ENCODE results near the gene SIRPD. TPM values are rescaled to one million over a fixed set of nuclear protein-coding genes. Genes with fewer than 3 reads are reported as not detected.
"Not testable (repeated sequence)": the region's sequence is repeated elsewhere in the genome, so short reads cannot be mapped to it uniquely, and the experiment has no call there.

The SIRPD gene
- total and polyA plus RNA-seq, 5 donors from 2014 or later = 0.10 to 0.16 TPM; not detected in 3

GRCh38 chr20:1577313-1577712 is 19.8 kb upstream of the SIRPD start:
- not testable (repeated sequence) for H3K4me3 ChIP-seq (ENCODE audit: low read depth, low read length); H3K4me1 Mint-ChIP-seq; DNase-seq; H3K27ac ChIP-seq (ENCODE audit: insufficient read depth, low read length, poor library complexity, severe bottlenecking); ATAC-seq (ENCODE audit: low read depth in 2 of 2); H3K9me3 Mint-ChIP-seq; H3K4me1 ChIP-seq (ENCODE audit: control insufficient read depth, insufficient read depth, low read length, poor library complexity, severe bottlenecking); H3K27me3 ChIP-seq (ENCODE audit: control insufficient read depth, insufficient read depth, low read length); H3K27me3 Mint-ChIP-seq; H3K4me3 Mint-ChIP-seq; H3K27ac Mint-ChIP-seq; H3K36me3 ChIP-seq (ENCODE audit: control insufficient read depth, insufficient read depth, low read length); H3K9me3 ChIP-seq (ENCODE audit: control insufficient read depth in 2 of 2, low read length in 2 of 2); H3K36me3 Mint-ChIP-seq

- no peak for ATAC-seq (ENCODE audit: low read depth in 2 of 2)
- no peaks in the 10 kb centered on the region for H3K27me3 Mint-ChIP-seq
- no peaks in the 10 kb centered on the region for H3K36me3 ChIP-seq (ENCODE audit: control insufficient read depth, insufficient read depth, low read length)
- no peaks in the 10 kb centered on the region for H3K9me3 Mint-ChIP-seq
- no peak overlapping the region for H3K4me3 ChIP-seq (ENCODE audit: low read depth, low read length)
- H3K27me3 ChIP-seq (ENCODE audit: control insufficient read depth, insufficient read depth, low read length) = no peaks in the 10 kb centered on the region
- H3K4me1 ChIP-seq (ENCODE audit: control insufficient read depth, insufficient read depth, low read length, poor library complexity, severe bottlenecking) = no peaks in the 10 kb centered on the region
- no peaks in the 10 kb centered on the region for H3K9me3 ChIP-seq (ENCODE audit: control insufficient read depth in 2 of 2, low read length in 2 of 2)
- H3K27ac Mint-ChIP-seq = no peak overlapping the region
- H3K36me3 Mint-ChIP-seq = no peaks in the 10 kb centered on the region
- H3K27ac ChIP-seq (ENCODE audit: insufficient read depth, low read length, poor library complexity, severe bottlenecking) = no peak overlapping the region
- H3K4me1 Mint-ChIP-seq = peaks cover 0 to 5% (median 0%) of the 10 kb centered on the region in 4 donors
- DNase-seq = no peak
- H3K4me3 Mint-ChIP-seq = no peak overlapping the region
These were observed 19.1 kb upstream of the SIRPD start for GRCh38 chr20:1576641-1577040.

DNA sequence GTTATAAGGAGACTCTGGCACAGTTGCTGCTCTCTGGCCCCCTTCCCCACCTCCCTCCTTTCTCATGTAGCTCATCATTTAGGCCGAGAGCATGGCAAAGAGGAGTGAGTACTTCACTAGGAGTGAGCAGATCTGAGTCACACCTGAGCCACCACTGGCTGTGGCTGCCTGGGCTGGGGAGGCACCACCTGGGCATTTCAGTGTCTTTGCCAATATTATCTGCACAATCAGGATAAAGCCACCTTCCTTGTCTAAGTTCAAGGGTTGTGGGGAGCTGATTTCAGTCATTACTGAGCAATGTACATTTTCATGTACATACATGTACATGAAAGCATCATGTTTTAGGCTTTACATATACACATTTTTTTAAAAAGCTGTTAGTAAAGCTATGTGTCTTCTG is 18.5 kb upstream of the SIRPD start:
- not testable (repeated sequence) for H3K27ac ChIP-seq (ENCODE audit: insufficient read depth, low read length, poor library complexity, severe bottlenecking); H3K4me1 ChIP-seq (ENCODE audit: control insufficient read depth, insufficient read depth, low read length, poor library complexity, severe bottlenecking); H3K9me3 ChIP-seq (ENCODE audit: control insufficient read depth in 2 of 2, low read length in 2 of 2); H3K27me3 Mint-ChIP-seq; H3K4me3 Mint-ChIP-seq; DNase-seq; H3K27ac Mint-ChIP-seq; H3K36me3 ChIP-seq (ENCODE audit: control insufficient read depth, insufficient read depth, low read length); H3K9me3 Mint-ChIP-seq; H3K36me3 Mint-ChIP-seq; H3K4me1 Mint-ChIP-seq; H3K27me3 ChIP-seq (ENCODE audit: control insufficient read depth, insufficient read depth, low read length); H3K4me3 ChIP-seq (ENCODE audit: low read depth, low read length); ATAC-seq (ENCODE audit: low read depth in 2 of 2)

DNA sequence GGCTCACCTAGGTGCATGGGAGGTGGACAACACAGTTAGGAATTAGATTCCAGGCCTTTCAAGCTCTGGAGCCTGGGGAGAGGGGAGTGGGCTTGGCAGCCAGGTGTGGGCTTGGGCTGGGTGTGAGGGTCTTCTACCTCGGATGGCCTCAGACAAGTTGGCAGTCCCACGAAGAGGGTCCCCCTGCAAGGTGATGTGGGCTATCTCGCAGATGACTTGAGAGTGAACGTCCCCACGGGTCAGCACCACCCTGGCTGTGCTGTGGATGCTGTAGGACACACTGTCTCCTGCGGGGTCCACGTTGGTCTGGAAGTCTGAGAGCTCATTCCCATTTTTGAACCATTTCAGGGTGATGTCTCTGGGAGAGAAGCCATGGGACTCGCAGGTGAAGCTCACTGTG is 14.1 kb upstream of the SIRPD start:
- not testable (repeated sequence) for H3K4me3 ChIP-seq (ENCODE audit: low read depth, low read length); ATAC-seq (ENCODE audit: low read depth in 2 of 2); H3K9me3 ChIP-seq (ENCODE audit: control insufficient read depth in 2 of 2, low read length in 2 of 2); H3K4me1 ChIP-seq (ENCODE audit: control insufficient read depth, insufficient read depth, low read length, poor library complexity, severe bottlenecking); H3K9me3 Mint-ChIP-seq; H3K27me3 Mint-ChIP-seq; H3K27ac Mint-ChIP-seq; H3K27ac ChIP-seq (ENCODE audit: insufficient read depth, low read length, poor library complexity, severe bottlenecking); H3K27me3 ChIP-seq (ENCODE audit: control insufficient read depth, insufficient read depth, low read length); H3K4me1 Mint-ChIP-seq; H3K36me3 ChIP-seq (ENCODE audit: control insufficient read depth, insufficient read depth, low read length); H3K4me3 Mint-ChIP-seq; DNase-seq
- H3K36me3 Mint-ChIP-seq = peaks cover 31% of the 10 kb centered on the region

GRCh38 chr20:1569415-1569881 is 11.9 kb upstream of the SIRPD start:
- no peaks in the 10 kb centered on the region for H3K9me3 Mint-ChIP-seq
- no peak overlapping the region for H3K4me3 Mint-ChIP-seq
- H3K27ac Mint-ChIP-seq = no peak overlapping the region
- no peaks in the 10 kb centered on the region for H3K36me3 ChIP-seq (ENCODE audit: control insufficient read depth, insufficient read depth, low read length)
- peaks cover 47% of the 10 kb centered on the region for H3K36me3 Mint-ChIP-seq
- no peaks in the 10 kb centered on the region for H3K27me3 ChIP-seq (ENCODE audit: control insufficient read depth, insufficient read depth, low read length)
- H3K9me3 ChIP-seq (ENCODE audit: control insufficient read depth in 2 of 2, low read length in 2 of 2) = no peaks in the 10 kb centered on the region
- no peaks in the 10 kb centered on the region for H3K4me1 Mint-ChIP-seq
- H3K4me1 ChIP-seq (ENCODE audit: control insufficient read depth, insufficient read depth, low read length, poor library complexity, severe bottlenecking) = no peaks in the 10 kb centered on the region
- no peak overlapping the region for H3K4me3 ChIP-seq (ENCODE audit: low read depth, low read length)
- H3K27ac ChIP-seq (ENCODE audit: insufficient read depth, low read length, poor library complexity, severe bottlenecking) = no peak overlapping the region
- ATAC-seq (ENCODE audit: low read depth in 2 of 2) = no peak
- H3K27me3 Mint-ChIP-seq = no peaks in the 10 kb centered on the region
- no peak for DNase-seq

GRCh38 chr20:1568163-1568490 is 10.6 kb upstream of the SIRPD start:
- Mint-ChIP-seq H3K27ac (no peak overlapping the region), H3K36me3 (peaks cover 58% of the 10 kb centered on the region)

GRCh38 chr20:1567392-1568162 is 10.1 kb upstream of the SIRPD start:
- Histone ChIP-seq H3K9me3 (ENCODE audit: control insufficient read depth in 2 of 2, low read length in 2 of 2) (no peaks in the 10 kb centered on the region), H3K36me3 (ENCODE audit: control insufficient read depth, insufficient read depth, low read length) (no peaks in the 10 kb centered on the region), H3K27ac (ENCODE audit: insufficient read depth, low read length, poor library complexity, severe bottlenecking) (no peak overlapping the region), H3K27me3 (ENCODE audit: control insufficient read depth, insufficient read depth, low read length) (no peaks in the 10 kb centered on the region), H3K4me3 (ENCODE audit: low read depth, low read length) (no peak overlapping the region), H3K4me1 (ENCODE audit: control insufficient read depth, insufficient read depth, low read length, poor library complexity, severe bottlenecking) (no peaks in the 10 kb centered on the region)
- Mint-ChIP-seq H3K27ac (peak overlapping the region in 1 of 3 donors; percentile 59), H3K36me3 (peaks cover 63% of the 10 kb centered on the region), H3K4me3 (no peak overlapping the region), H3K9me3 (peaks cover 0 to 3% (median 0%) of the 10 kb centered on the region in 7 donors), H3K27me3 (no peaks in the 10 kb centered on the region), H3K4me1 (peaks cover 0 to 5% (median 0%) of the 10 kb centered on the region in 4 donors)
- DNase-seq = no peak
- no peak for ATAC-seq (ENCODE audit: low read depth in 2 of 2)

More at GRCh38 chr20:1568163-1568490, 10.6 kb upstream of the SIRPD start:
- Histone ChIP-seq H3K9me3 (ENCODE audit: control insufficient read depth in 2 of 2, low read length in 2 of 2) (no peaks in the 10 kb centered on the region), H3K36me3 (ENCODE audit: control insufficient read depth, insufficient read depth, low read length) (no peaks in the 10 kb centered on the region), H3K4me3 (ENCODE audit: low read depth, low read length) (no peak overlapping the region), H3K27ac (ENCODE audit: insufficient read depth, low read length, poor library complexity, severe bottlenecking) (no peak overlapping the region), H3K27me3 (ENCODE audit: control insufficient read depth, insufficient read depth, low read length) (no peaks in the 10 kb centered on the region), H3K4me1 (ENCODE audit: control insufficient read depth, insufficient read depth, low read length, poor library complexity, severe bottlenecking) (no peaks in the 10 kb centered on the region)
- no peaks in the 10 kb centered on the region for H3K27me3 Mint-ChIP-seq
- no peak for ATAC-seq (ENCODE audit: low read depth in 2 of 2)
- no peaks in the 10 kb centered on the region for H3K4me1 Mint-ChIP-seq
- no peak overlapping the region for H3K4me3 Mint-ChIP-seq
- no peaks in the 10 kb centered on the region for H3K9me3 Mint-ChIP-seq
- DNase-seq = no peak

DNA sequence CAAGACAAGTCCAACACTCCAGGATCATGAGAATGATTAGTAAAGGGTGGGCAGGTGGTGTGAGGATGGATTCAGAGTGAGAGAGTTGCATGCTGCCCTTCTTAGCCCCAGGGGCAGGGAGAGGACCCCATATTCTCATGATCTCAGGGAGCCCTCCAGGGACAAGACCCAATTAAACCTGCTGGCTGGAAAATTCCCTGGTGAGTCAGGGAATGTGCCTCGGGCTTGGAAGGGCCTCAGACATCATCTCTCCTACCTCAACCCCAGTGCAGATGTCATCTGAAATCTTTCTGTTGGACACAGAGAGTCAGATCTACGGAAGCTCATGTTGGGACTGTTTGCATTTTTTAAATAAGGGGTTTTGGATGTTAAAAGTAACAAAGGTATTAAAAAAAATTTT is 9.2 kb upstream of the SIRPD start:
- peaks cover 70% of the 10 kb centered on the region for H3K36me3 Mint-ChIP-seq
- no peak for ATAC-seq (ENCODE audit: low read depth in 2 of 2)
- H3K4me1 Mint-ChIP-seq = peaks cover 0 to 6% (median 0%) of the 10 kb centered on the region in 4 donors
- no peak overlapping the region for H3K4me3 Mint-ChIP-seq
- Histone ChIP-seq H3K36me3 (ENCODE audit: control insufficient read depth, insufficient read depth, low read length) (no peaks in the 10 kb centered on the region), H3K27ac (ENCODE audit: insufficient read depth, low read length, poor library complexity, severe bottlenecking) (no peak overlapping the region), H3K4me3 (ENCODE audit: low read depth, low read length) (no peak overlapping the region), H3K4me1 (ENCODE audit: control insufficient read depth, insufficient read depth, low read length, poor library complexity, severe bottlenecking) (no peaks in the 10 kb centered on the region), H3K27me3 (ENCODE audit: control insufficient read depth, insufficient read depth, low read length) (no peaks in the 10 kb centered on the region), H3K9me3 (ENCODE audit: control insufficient read depth in 2 of 2, low read length in 2 of 2) (no peaks in the 10 kb centered on the region)
- H3K27ac Mint-ChIP-seq = no peak overlapping the region
- DNase-seq = no peak
- peaks cover 0 to 3% (median 0%) of the 10 kb centered on the region in 7 donors for H3K9me3 Mint-ChIP-seq
- no peaks in the 10 kb centered on the region for H3K27me3 Mint-ChIP-seq

Data from CD4-positive, CD25-positive, alpha-beta regulatory T cell (primary cell).